Stimulated activated CD4-positive, alpha-beta T cell treated with anti-CD3 and anti-CD28 coated beads, Interleukin-12 subunit alpha, Interleukin-12 subunit beta, amount 100 ng/mL, for 24 hours (primary cell): ENCODE measurements around the gene ATG16L1.
A peak's percentile ranks its signal among the peaks of the same experiment; 100 is the strongest.

Source experiments
- DNase-seq, 2 experiments: peaks; one replicate each; pipeline ENCODE4 v3.0.0-alpha.2; 2020; ENCODE audit warnings: low read depth in 2 of 2

The ATG16L1 gene

DNA sequence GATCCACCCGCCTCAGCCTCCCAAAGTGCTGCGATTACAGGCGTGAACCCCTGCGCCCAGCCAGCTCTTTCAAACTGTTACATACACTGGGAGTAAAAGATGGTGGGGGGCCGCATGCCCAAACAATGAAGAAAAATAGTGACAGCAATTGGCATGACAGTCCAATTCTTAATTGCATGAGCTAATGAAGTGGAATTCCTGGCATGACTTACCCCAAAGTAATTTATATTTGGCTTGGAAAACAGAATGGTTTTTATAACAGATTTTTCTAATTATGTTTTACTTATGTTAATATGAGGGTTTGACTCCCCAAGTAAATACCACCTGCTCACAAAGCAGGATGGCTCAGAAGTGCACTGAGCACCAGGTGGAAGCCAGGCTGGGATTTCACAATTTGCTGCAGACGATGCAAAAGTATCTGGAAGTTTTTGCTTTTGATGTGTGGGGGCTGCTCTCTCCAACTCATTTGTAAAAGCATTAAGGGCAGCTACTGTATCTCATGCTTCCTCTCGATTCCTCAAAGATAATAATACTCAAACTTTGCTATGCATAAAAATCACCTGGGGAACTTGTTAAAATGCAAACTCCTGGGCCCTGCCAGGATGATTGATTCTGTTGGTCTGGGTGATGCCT lies 24.0 kb upstream of the ATG16L1 start:
- no peak for DNase-seq

DNA sequence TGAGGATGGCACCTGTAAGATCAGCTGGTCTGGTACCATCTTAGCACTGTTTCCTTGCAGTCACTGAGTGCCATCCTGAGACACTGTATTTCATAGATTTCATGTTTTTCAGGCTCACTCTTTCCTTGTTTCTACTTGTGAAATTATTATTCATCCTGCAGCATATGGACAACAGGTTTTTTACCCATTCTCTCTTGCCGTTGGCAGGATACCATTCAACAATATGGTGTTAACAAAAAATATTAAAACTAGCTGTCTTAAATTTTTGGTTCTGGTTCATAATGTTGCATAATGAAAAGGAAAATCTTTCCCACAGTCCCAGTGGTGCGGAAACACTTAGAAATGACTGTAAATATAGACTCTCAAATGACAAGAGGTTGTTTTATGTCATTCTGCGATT lies 23.1 kb upstream of the ATG16L1 start:
- no peak for DNase-seq

DNA sequence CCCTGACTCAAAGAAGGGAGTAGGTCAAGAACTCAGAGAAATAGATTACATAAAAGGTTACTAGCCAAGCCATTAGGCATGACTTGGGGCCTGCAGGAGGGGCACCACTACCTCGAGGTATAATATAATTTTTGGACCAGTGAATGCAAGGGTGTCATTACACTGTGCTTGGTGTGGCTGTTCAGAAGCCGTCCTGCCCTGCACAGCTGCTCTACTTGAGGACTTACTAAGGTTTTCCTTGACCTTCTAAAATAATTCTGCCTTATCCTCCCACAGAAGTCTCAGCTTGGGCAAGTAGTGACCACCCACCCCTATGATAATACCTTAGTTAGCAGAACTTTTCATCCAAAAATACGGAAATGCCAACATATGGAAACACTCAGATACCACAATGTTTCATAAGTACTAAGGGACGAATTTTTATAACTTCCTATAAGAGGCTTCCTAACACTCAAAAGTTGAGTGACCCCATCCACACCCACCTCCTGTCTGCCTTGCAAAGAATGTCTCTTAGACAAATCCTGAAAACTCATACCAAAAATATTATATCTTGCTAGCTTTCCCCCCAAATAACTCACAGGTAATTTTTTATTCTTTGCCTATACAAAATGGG lies 17.7 kb upstream of the ATG16L1 start:
- DNase-seq = no peak

DNA sequence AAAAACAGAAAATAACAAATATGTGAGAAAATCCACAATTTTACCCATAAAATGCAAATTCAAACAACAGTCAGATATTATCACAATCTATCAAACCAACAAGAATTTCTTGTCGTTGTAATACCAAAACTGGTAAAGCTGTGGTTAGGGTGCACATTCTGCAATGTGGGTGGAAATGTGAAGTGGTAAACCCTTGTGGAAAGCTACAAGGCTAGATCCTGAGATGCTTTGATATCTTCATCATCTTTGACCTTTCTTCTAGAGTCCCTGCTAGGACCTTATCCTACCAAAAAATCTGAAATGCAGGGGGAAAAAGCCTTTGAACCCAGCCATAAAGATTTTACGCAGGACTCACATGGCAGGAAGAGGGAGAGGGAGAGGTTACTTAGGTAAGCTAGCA lies 17.2 kb upstream of the ATG16L1 start:
- DNase-seq = no peak

DNA sequence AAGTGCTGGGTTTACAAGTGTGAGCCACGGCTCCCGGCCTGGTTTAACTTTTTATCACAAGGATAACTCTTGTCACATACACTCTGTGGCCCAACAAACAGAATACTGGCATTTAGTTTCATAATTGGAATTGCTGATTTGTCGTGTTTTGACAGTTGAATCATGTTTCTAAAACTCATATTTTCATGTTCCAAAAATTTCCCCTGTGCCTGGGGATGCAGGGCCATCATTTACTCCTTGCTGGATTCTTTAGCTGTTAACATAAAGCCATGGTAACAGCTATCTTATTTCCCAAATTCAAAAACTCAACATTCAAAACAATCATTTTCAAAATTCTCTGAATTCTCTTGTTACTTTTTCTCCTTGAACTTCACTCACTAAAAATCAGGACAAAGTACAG lies 16.5 kb upstream of the ATG16L1 start:
- DNase-seq = no peak

DNA sequence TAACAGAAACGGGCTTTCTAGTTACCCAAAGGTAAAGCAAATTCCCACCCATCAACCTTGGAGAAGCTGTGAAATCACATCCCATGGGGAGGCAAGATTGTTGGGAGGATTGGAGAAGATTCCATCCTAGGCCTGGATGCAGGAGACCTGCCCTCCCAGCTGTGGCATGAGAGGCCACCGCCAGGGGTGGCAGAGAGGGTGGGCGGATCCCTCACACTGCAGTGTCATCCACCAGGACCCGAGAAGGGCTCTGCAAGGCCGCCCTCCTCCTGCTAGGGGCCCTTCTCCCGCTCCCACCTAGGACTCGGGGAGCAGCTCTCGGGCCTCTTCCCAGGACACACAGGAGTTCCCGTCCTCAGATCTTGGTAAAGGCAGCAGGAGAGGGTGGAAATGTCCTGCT lies 15.5 kb upstream of the ATG16L1 start:
- DNase-seq = no peak

DNA sequence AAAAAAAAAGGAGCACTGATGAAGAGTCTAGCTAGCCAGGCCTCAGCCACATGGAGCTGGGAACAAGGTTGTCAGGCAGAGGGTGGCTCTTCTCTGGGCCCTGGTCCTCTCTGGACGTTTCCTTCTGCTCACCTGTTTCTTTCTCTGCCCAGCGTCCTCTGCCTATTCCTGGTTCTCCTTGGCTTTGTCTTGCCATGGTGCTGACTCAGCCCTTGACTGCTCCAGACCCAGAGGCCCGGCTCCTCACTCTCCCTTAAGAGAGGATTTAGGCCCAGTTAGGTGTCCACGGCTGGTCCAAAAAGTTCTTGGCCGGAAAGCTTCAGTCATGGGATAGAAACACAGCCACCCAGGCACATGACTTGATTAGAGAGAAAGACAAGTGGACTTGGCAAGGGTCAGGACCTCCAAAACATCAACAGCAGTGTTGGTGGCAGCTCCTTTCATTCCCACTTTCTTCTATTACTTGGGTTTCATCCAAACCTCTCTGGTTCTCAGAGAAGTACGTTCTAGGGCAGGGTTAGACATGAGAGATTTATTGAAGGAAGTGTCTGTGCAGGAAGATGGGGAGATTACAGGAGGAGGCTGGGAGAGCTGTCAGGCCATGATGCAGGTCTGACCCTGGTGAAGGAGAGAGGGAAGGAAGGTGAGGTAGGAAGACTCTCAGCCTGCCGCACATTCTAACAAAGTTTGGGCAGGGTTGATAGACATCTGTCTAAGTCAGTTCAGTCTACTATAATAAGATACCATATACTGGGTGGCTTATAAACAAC lies 14.5 kb upstream of the ATG16L1 start:
- DNase-seq = no peak

DNA sequence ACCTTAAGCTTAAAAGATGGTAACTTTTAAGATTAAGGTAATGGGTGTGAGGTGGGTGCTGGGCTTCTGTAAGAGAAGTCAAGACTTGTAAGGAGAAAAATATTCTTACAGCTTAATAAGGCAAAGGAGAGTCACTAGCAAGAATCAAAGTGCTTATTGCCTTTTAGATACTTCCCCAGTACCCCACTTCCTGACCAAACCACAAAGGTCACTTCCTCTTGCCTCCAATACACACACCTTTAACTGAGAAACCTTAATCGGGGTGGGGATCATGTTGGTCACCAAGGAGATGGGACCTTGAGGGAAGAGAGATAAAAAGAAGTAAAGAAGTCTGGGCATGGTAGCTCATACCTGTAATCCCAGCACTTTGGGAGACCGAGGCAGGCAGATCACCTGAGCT lies 10.6 kb upstream of the ATG16L1 start:
- DNase-seq = no peak

DNA sequence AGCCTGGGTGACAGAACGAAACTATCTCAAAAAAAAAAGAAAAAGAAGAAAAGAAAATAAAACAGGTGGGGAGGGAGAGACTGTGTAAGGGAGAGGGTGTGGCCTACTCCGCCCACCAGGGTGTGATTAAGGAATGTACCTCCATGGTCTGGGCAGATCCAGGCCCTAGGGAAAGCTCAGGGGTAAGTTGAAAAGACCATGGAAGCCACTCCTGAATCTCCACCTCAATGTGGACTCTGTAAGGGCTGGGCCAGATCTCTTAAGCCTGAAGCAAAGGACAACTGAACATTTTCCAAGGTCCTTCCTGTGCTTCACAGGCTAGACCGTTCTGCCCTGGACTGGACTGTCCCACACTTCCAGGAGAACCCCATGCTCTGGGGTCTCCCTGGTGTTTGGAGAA lies 9.7 kb upstream of the ATG16L1 start:
- DNase-seq = no peak

DNA sequence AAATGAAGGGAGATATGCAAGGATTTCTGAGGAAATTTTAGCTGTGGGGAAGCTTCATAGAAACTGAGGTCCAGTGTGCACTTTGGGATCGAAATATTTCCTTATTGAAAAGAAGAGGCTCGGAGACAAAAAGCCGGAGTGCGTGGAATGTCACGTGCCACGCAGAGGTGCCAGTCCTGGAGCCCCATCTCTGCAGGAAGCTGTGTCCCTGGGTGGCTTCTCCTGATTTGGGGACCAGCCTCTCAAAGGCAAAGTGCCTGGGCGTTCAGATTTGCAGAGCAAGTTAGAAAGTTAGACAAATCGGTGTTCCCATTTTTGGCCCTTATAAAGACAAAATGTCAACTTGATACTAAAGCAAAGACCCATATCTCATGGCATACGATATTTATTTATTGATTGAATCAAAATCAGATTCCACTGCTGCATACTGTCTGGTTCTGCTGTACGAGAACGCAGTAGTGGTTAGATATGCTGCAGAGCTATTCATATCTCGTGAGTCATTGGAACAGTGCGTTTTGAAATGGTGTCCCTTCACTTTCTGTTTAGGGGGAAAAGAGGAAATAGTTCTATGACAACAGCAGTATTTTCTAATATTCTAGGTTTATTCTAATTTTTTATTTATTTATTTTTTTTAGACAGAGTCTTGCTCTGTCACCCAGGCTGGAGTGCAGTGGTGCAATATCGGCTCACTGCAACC lies 9.1 kb upstream of the ATG16L1 start:
- DNase-seq = no peak

DNA sequence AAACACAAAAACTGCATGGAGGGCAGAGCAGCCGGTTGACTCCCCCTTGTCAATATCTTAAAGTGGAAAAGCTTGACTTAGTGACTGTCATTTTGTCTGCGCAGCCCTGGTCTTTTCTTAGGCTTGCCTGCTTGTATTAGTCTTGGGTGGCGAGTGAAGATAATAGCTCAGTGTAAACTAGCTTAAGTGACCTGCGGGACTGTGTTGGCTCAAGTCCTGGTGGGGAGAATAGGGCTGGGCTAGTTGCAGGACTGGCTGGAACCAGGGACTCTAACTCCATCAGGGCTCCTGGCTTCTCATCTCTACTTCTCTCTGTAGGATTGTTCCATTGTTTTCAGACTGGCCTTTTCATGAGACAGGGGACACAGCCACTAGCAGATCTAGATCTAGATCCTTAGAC lies 8.1 kb upstream of the ATG16L1 start:
- DNase-seq = no peak

DNA sequence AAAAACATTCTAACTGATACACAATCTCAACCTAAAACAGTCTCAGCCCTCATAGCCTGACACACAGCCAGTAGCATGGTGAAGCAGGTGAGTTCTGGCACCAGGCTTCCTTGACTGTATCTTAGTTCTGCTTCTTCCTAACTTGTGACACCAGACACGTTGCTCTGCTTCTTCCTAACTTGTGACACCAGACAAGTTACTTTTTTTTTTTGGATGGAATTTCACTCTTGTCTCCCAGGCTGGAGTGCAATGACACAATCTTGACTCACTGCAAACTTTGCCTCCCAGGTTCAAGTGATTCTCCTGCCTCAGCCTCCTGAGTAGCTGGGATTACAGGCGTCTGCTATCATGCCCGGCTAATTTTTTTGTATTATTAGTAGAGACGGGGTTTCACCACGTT lies 6.7 kb upstream of the ATG16L1 start:
- DNase-seq = no peak

DNA sequence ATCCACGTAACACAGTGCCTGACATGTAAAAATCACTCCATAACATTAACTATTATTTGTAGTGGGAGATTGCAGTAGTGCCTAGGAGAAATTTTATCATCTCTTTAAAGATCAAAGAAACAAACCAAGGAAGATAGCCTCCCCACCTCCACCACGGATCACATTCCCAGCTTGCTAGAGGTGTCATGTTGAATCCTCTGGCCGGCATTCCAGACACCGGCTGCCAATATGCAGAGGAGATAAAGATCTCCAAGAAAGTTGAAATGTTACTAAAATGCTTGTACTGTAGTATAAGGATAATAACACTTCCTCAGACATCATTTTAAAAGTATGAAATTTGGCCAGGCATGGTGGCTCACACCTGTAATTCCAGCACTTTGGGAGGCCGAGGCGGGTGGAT lies 6.1 kb upstream of the ATG16L1 start:
- no peak for DNase-seq

DNA sequence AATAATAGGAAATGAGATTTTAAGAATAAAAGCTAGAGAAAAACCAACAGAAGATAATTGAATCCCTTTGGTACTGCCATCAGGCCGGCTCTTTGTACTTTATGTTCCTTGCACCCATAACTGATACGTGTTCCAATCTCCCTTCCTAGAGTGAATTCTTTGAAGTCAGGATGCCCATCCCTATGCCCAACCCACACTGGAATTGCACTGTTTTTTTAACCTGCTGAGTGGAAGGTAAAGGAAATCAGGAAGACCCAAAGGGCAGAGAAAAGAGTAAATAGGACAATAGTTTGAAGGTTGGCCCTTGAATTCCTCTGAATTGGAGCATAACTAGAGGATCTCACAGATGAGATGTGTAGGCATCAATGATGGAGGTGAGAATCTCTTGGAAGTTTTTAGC lies 4.4 kb upstream of the ATG16L1 start:
- no peak for DNase-seq

DNA sequence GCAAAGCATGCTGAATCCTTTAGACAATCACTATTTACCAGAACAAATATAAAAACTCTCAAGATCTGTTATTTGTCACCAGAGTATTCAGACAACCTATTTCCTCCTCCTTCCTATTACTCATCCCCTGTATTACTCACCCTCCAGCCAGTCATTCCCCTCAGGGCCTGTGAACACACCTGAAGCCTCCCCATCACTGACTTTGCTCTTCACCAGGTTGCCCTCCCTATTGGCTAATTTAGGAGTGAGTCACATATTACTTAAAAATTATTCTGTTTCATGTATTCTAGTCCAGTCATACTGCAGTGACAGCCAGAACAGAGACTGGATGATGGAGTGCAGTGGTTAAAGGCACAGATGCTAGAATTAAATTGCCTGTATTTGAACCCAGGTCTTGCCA lies 3.7 kb upstream of the ATG16L1 start:
- DNase-seq = peak; percentile 40 to 55

DNA sequence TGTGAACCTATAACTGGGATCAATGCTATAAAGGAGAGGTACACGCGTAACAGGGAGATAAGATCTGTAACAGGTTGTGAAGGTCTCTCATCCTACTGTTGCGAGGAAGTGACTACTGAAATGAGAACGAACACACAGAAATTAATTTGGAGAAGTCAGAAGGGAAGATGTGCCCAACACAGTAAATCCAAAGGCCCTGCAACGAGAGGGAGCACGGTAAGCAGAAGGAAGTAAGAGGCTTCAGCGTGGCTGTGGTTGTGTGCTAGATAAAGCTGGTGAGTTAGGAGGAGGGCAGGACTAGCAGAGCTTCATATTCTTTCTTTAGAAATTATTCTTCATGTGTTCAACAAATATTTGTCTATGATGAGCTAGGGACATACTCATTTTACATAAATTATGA lies 2.5 kb upstream of the ATG16L1 start:
- DNase-seq = no peak

DNA sequence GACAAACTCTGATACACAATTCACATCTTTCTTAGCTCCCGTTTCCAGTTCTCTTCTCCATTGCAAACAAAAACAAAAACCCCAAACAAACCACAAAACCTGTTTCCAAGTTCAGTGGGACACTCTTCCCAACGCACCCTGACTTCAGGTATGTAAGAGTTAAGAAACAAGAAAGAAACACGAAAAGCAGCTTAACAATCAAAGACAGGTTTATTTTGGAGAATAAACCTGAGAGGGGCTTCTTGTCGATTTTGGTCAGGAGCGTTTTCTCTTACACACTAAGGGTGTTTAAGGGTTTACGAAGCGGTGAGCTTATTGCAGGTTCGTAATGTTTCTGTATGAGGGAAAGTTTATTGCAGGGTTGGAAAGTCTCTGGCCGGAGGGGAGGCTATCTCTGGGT lies 905 bp upstream of the ATG16L1 start:
- no peak for DNase-seq

DNA sequence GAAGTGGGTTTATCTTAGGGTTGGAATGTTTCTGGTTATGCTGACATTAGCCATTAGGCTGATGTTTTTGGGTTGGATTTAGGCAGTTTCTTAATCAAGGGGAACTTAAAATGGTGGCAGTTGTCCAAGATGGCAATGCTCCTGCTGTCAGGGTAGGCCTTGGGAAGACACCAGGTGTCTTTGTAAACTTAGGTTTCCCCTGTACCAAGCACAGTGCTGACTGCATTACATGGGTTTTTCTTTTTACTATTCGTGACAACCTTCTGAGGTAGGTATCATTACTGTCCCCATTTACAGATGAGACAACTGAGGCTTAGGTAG lies 528 bp upstream of the ATG16L1 start:
- no peak for DNase-seq

DNA sequence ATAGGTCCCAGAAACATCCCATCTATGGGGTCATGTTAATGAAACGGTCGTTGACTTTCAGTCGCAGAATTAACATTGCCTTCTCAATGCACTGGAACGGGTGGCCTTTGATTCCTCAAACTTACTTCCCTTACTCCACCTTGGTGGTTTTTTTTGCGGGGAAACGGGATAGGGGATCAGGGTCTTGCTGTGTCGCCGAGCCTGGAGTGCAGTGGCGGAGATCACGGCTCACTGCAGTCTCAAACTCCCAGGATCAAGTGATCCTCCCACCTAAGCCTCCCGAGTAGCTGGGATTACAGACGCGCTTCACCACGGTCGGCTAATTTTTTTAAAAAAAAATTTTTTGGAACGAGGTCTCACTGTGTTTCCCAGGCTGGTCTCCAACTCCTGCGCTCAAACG lies 754 bp downstream of the ATG16L1 start:
- DNase-seq = no peak

DNA sequence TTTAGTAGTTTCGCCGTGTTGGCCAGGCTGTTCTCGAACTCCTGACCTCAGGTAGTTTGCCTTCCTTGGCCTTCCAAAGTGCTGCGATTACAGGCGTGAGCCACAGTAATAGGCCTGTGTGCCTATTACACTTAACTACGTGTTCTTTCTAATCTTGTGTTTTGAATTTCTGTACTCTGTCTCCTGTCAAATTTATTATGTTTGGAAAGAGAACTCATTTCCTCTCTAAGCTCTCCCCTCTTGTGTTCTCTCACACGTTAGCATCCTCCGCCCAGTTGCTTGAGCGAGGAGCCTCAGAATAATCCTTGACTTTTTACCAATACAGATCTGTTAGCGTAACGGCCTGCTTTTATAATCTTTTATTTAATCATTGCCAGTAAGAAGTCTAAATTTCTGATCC lies 3.7 kb downstream of the ATG16L1 start:
- DNase-seq = no peak

DNA sequence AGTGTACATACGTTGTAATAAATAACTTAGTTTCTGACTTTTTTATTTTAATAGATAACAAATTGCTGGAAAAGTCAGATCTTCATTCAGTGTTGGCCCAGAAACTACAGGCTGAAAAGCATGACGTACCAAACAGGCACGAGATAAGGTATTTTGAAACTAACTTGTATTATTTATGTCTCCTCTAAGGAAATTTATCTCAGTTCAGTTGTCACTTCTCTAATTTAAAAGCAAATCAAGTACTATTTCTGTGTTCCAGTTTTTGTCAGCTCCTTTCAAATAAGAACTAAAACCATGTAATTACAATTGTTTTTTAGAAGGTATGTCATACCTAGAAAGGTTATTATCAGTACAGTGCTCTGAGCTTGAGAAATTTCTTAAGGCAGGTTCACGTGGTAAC lies 4.6 kb downstream of the ATG16L1 start:
- no peak for DNase-seq

DNA sequence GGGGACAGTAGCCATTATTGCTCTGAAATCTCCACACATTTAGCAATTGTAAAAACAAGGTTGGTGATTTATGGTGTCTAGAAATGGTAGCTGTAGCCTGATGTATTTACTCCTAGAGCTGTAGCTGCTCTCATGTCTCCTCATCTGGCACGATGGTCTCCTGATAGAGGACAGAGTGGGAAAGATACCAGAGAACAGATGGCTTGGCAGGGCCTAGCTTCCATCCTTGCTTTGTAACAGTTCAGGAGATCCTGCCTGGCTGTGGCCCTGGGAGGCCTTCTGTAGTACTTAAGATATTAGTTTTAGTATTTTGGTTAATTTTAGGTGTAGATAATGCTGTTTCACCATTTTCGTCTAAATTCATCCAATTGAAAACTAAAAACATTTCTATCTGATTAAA lies 6.7 kb downstream of the ATG16L1 start:
- no peak for DNase-seq

DNA sequence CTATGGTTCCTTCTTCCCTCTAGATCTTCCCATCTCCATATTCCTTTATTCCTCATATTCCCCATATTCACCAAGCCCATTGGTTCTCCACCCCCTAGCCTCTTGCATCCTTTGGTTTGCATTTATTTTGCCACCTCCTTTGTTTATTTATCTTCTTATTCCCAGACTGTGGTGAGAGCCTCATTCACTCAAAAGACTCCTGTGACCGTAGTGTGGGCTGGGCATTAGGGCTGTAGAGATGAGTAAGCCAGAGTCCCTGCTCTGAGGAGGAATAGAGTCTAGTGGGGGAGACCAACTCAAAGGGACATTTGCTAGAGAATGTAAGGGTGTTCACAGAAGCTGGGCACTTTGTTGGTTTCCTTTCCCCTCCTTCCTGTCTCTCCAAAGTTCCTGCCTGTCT lies 8.3 kb downstream of the ATG16L1 start:
- DNase-seq = no peak
